ENCODE results near the gene TNKS1BP1. TPM values are rescaled to one million over a fixed set of nuclear protein-coding genes. Genes with fewer than 3 reads are reported as not detected.
A peak's percentile ranks its signal among the peaks of the same experiment; 100 is the strongest.

The TNKS1BP1 gene
- total and polyA plus RNA-seq, 9 of the 15 experiments (the other 6 are each of a cell fraction or from before 2014, with no cell fraction given), result 1.1 to 47.2 (median 10.9) TPM

- TF ChIP-seq THAP12 (CRISPR knock-in tag; IDR thresholded peaks at IDR 0.05), result no peak
- no peak for TF ChIP-seq SRF (CRISPR knock-in tag; IDR thresholded peaks at IDR 0.05)
- TF ChIP-seq ZNF197 (CRISPR knock-in tag; IDR thresholded peaks at IDR 0.05; ENCODE audit: low read depth), result no peak
- peak; percentile 71 for TF ChIP-seq EGR1 (conservative IDR thresholded peaks at IDR 0.05)
- TF ChIP-seq RBM14 (IDR thresholded peaks at IDR 0.05; ENCODE audit: borderline replicate concordance, insufficient read depth, low read depth, low read length), result no peak
- TF ChIP-seq, protein P1, sequence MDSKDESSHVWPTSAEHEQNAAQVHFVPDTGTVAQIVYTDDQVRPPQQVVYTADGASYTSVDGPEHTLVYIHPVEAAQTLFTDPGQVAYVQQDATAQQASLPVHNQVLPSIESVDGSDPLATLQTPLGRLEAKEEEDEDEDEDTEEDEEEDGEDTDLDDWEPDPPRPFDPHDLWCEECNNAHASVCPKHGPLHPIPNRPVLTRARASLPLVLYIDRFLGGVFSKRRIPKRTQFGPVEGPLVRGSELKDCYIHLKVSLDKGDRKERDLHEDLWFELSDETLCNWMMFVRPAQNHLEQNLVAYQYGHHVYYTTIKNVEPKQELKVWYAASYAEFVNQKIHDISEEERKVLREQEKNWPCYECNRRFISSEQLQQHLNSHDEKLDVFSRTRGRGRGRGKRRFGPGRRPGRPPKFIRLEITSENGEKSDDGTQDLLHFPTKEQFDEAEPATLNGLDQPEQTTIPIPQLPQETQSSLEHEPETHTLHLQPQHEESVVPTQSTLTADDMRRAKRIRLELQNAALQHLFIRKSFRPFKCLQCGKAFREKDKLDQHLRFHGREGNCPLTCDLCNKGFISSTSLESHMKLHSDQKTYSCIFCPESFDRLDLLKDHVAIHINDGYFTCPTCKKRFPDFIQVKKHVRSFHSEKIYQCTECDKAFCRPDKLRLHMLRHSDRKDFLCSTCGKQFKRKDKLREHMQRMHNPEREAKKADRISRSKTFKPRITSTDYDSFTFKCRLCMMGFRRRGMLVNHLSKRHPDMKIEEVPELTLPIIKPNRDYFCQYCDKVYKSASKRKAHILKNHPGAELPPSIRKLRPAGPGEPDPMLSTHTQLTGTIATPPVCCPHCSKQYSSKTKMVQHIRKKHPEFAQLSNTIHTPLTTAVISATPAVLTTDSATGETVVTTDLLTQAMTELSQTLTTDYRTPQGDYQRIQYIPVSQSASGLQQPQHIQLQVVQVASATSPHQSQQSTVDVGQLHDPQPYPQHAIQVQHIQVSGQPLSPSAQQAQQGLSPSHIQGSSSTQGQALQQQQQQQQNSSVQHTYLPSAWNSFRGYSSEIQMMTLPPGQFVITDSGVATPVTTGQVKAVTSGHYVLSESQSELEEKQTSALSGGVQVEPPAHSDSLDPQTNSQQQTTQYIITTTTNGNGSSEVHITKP (IDR thresholded peaks at IDR 0.05; ENCODE audit: partially characterized antibody), result peak; percentile 11
- no peak for TF ChIP-seq ZNF253 (CRISPR knock-in tag; conservative IDR thresholded peaks at IDR 0.05)
- TF ChIP-seq ZNF609 (CRISPR knock-in tag; IDR thresholded peaks at IDR 0.05; ENCODE audit: borderline replicate concordance), result no peak
- TF ChIP-seq SRSF3 (IDR thresholded peaks at IDR 0.05; ENCODE audit: insufficient read depth, low read length), result no peak
- no peak for TF ChIP-seq NFXL1 (CRISPR knock-in tag; IDR thresholded peaks at IDR 0.05)
- no peak for TF ChIP-seq NR4A1 (CRISPR knock-in tag; IDR thresholded peaks at IDR 0.05)
- no peak for TF ChIP-seq NR4A1 (tag; IDR thresholded peaks at IDR 0.05)
- TF ChIP-seq ZNF740 (CRISPR knock-in tag; IDR thresholded peaks at IDR 0.05), result no peak
- TF ChIP-seq ZNF740 (tag; IDR thresholded peaks at IDR 0.05), result no peak
- no peak for TF ChIP-seq SMAD1 (IDR thresholded peaks at IDR 0.05; ENCODE audit: low read depth, low read length, partially characterized antibody)
These were observed 13.4 kb downstream of the TNKS1BP1 start (continued) for GRCh38 chr11:57311109-57311936.

Measured in K562 (cell line).